GM19025 (cell line): ENCODE results near the gene RAPGEF3.

ENCODE experiments used
- ATAC-seq: cut with Tn5 transposase; IDR thresholded peaks from one replicate; pipeline ENCODE4 v1.9.1; 2021; ENCODE audit warnings: mild to moderate bottlenecking, low read depth, moderate library complexity; ENCODE audit not compliant: unreplicated experiment

RAPGEF3 gene

GRCh38 chr12:47705229-47705565, 53.5 kb downstream of the RAPGEF3 start:
- no peak for ATAC-seq

- no peak for ATAC-seq
These were observed 54.0 kb downstream of the RAPGEF3 start for GRCh38 chr12:47704719-47705118.

- ATAC-seq = no peak
These were observed 58.4 kb downstream of the RAPGEF3 start for GRCh38 chr12:47700263-47700662.

- no peak for ATAC-seq
These were observed 60.0 kb downstream of the RAPGEF3 start for GRCh38 chr12:47698631-47699030.

GRCh38 chr12:47698055-47698454, 60.6 kb downstream of the RAPGEF3 start:
- ATAC-seq = no peak

- ATAC-seq = no peak
These were observed 69.5 kb downstream of the RAPGEF3 start for GRCh38 chr12:47689215-47689614.

- ATAC-seq = no peak
These were observed 71.0 kb downstream of the RAPGEF3 start for GRCh38 chr12:47687636-47688035.

- no peak for ATAC-seq
These were observed 71.9 kb downstream of the RAPGEF3 start for GRCh38 chr12:47686645-47687240.
